Measurements from ENCODE around the gene GJB5.

The GJB5 gene

GRCh38 chr1:34721646-34722355 lies 33.0 kb upstream of the GJB5 start:
- TF ChIP-seq CEBPB (IDR thresholded peaks at IDR 0.05) (no peak), MAX (IDR thresholded peaks at IDR 0.05) (no peak), CREB1 (IDR thresholded peaks at IDR 0.05; ENCODE audit: low read depth) (no peak), EGR1 (IDR thresholded peaks at IDR 0.05) (no peak), EP300 (IDR thresholded peaks at IDR 0.05; ENCODE audit: borderline replicate concordance) (no peak), REST (IDR thresholded peaks at IDR 0.05; ENCODE audit: low read depth) (no peak), FOXM1 (IDR thresholded peaks at IDR 0.05; ENCODE audit: borderline replicate concordance, low read depth) (no peak), TEAD4 (IDR thresholded peaks at IDR 0.05) (no peak), NFIC (IDR thresholded peaks at IDR 0.05) (no peak), RAD21 (IDR thresholded peaks at IDR 0.05; ENCODE audit: low read depth) (no peak), TCF12 (IDR thresholded peaks at IDR 0.05; ENCODE audit: low read depth) (no peak), TAF1 (IDR thresholded peaks at IDR 0.05; ENCODE audit: low read depth) (no peak)
- TF ChIP-seq, protein P1, sequence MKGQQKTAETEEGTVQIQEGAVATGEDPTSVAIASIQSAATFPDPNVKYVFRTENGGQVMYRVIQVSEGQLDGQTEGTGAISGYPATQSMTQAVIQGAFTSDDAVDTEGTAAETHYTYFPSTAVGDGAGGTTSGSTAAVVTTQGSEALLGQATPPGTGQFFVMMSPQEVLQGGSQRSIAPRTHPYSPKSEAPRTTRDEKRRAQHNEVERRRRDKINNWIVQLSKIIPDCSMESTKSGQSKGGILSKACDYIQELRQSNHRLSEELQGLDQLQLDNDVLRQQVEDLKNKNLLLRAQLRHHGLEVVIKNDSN (IDR thresholded peaks at IDR 0.05), result no peak

DNA sequence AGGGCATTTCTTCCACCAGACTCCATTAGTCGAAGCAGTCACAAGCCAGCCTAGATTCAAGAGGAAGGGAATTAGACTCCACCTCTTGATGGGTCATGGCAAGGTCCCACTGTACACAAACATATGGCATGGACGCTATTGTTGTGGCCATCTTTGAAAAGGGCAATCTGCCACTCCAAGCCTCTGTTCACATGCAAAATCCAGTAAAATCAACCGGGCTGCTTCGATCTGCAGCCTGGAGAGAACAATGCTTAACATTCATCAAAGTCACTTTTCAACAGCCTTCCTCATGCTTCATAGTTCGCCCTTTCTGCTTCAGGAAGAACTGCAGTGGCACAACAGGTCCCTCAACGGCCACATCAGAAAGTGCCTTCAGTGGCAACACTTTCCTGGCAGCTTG lies 28.0 kb upstream of the GJB5 start:
- TF ChIP-seq YY1 (IDR thresholded peaks at IDR 0.05; ENCODE audit: low read depth), result 0 out of 2 replicates have a peak, but pooled peaks have one; percentile 28
- TF ChIP-seq NFIC (IDR thresholded peaks at IDR 0.05), result no peak

DNA sequence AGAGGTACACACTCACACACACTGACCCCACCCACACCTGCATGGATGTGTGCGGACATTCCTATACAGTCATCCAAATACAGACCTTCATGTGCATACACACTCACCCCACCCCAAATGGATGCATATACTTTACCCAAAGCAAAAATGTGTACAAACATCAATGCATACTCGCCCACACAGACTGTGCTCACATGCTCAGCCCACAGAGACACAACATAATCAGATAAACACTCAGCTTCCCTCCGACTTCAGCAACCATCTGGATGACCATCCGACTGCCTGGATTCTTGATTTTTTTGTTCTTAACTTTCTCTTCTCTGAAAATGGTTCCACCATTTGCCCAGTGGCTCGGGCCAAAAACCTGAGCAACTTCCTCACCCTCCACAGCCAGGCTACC lies 24.4 kb upstream of the GJB5 start:
- TF ChIP-seq, protein P1 (IDR thresholded peaks at IDR 0.05), result no peak
- TF ChIP-seq ZBTB7A (IDR thresholded peaks at IDR 0.05; ENCODE audit: low read depth), result no peak
- TF ChIP-seq TAF1 (IDR thresholded peaks at IDR 0.05; ENCODE audit: low read depth), result no peak
- no peak for TF ChIP-seq TCF12 (IDR thresholded peaks at IDR 0.05; ENCODE audit: low read depth)
- TF ChIP-seq NFIC (IDR thresholded peaks at IDR 0.05), result no peak
- no peak for TF ChIP-seq FOXM1 (IDR thresholded peaks at IDR 0.05; ENCODE audit: borderline replicate concordance, low read depth)
- no peak for TF ChIP-seq TEAD4 (IDR thresholded peaks at IDR 0.05)
- no peak for TF ChIP-seq RAD21 (IDR thresholded peaks at IDR 0.05; ENCODE audit: low read depth)
- no peak for TF ChIP-seq MAX (IDR thresholded peaks at IDR 0.05)

DNA sequence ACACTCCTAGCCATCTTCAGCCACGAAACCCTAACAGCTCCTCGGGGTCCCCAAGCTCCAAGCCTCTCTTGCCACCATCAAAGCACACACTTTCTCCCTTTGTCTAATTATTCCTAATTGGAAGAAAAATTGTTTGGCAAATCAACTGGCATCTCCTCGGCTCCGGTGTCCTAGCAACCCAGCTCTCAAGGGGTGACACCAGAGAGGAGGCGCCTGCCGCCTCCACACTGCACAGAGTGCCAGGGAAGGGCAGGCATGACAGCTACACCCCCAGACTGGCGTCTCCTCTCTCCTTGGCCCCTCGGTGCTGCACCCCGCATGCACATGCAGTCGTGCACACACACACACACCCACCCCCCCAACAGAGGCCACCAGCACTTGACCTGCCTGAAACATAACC lies 18.2 kb upstream of the GJB5 start:
- TF ChIP-seq TAF1 (IDR thresholded peaks at IDR 0.05; ENCODE audit: low read depth) (no peak), CREB1 (IDR thresholded peaks at IDR 0.05; ENCODE audit: low read depth) (no peak), EGR1 (IDR thresholded peaks at IDR 0.05) (no peak), ZBTB7A (IDR thresholded peaks at IDR 0.05; ENCODE audit: low read depth) (no peak), NFIC (IDR thresholded peaks at IDR 0.05) (no peak), CEBPB (IDR thresholded peaks at IDR 0.05) (no peak), MAX (IDR thresholded peaks at IDR 0.05) (no peak), REST (IDR thresholded peaks at IDR 0.05; ENCODE audit: low read depth) (no peak), YY1 (IDR thresholded peaks at IDR 0.05; ENCODE audit: low read depth) (no peak), TCF12 (IDR thresholded peaks at IDR 0.05; ENCODE audit: low read depth) (no peak), RAD21 (IDR thresholded peaks at IDR 0.05; ENCODE audit: low read depth) (no peak), EP300 (IDR thresholded peaks at IDR 0.05; ENCODE audit: borderline replicate concordance) (no peak), TEAD4 (IDR thresholded peaks at IDR 0.05) (no peak), FOXM1 (IDR thresholded peaks at IDR 0.05; ENCODE audit: borderline replicate concordance, low read depth) (no peak)
- TF ChIP-seq, protein P1 (IDR thresholded peaks at IDR 0.05), result no peak

DNA sequence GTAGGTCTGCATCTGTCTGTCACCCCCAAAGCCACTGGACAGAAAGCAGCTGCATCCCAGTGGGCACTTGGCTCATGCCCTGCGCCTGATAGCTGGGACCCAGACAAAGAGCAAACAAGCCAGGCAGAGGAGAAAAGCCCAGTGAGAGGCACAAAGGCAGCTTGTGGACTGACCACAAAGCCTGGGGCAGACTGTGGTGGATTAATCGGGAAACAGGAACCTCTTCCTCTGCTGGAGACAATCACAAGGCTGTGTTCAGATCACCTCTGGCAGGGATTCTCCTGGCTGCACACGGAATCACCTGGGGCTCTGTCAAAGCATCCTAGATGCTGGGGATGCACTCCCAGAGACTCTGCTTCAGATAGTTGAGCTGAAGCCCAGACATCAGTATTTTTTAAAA lies 15.2 kb upstream of the GJB5 start:
- TF ChIP-seq NFIC (IDR thresholded peaks at IDR 0.05) (no peak), EP300 (IDR thresholded peaks at IDR 0.05; ENCODE audit: borderline replicate concordance) (no peak), REST (IDR thresholded peaks at IDR 0.05; ENCODE audit: low read depth) (no peak), CREB1 (IDR thresholded peaks at IDR 0.05; ENCODE audit: low read depth) (no peak), MAX (IDR thresholded peaks at IDR 0.05) (no peak), RAD21 (IDR thresholded peaks at IDR 0.05; ENCODE audit: low read depth) (no peak), TCF12 (IDR thresholded peaks at IDR 0.05; ENCODE audit: low read depth) (no peak), YY1 (IDR thresholded peaks at IDR 0.05; ENCODE audit: low read depth) (no peak), TAF1 (IDR thresholded peaks at IDR 0.05; ENCODE audit: low read depth) (no peak), CEBPB (IDR thresholded peaks at IDR 0.05) (no peak), ZBTB7A (IDR thresholded peaks at IDR 0.05; ENCODE audit: low read depth) (no peak), FOXM1 (IDR thresholded peaks at IDR 0.05; ENCODE audit: borderline replicate concordance, low read depth) (no peak), EGR1 (IDR thresholded peaks at IDR 0.05) (no peak), TEAD4 (IDR thresholded peaks at IDR 0.05) (no peak)
- TF ChIP-seq, protein P1 (IDR thresholded peaks at IDR 0.05), result no peak

Measured in Ishikawa (cell line).